Heart left ventricle (tissue), 16 donors: ENCODE measurements around the gene TCP11L2. TPM values are rescaled to one million over a fixed set of nuclear protein-coding genes. Genes with fewer than 3 reads are reported as not detected.
A peak's percentile ranks its signal among the peaks of the same experiment; 100 is the strongest.

Source experiments
- ATAC-seq, 4 donors: fragments of 200-7000 bp; cut with Tn5 transposase; one replicate each; pipeline ENCODE4 v1.9.1; 2020 to 2022; ENCODE audit warnings: moderate library complexity in 4 of 4, mild to moderate bottlenecking in 3 of 4, moderate number of reproducible peaks in 1 of 4
- DNase-seq, 5 donors: peaks; one replicate each; pipeline ENCODE4 v3.0.0-alpha.2; 2020
- H3K27ac ChIP-seq, 12 donors: fragments of 200-600 bp; sonication (generic) in 4 of 12; one replicate each; pipeline versions ENCODE4 v1.5.0 to v1.8.0; 2016 to 2022; ENCODE audit warnings: mild to moderate bottlenecking in 2 of 12
- H3K27me3 ChIP-seq, 9 donors: fragments of 200-600 bp; sonication (generic) in 2 of 9; one replicate each; pipeline versions ENCODE4 v1.5.1 to v1.8.0; 2016 to 2022; ENCODE audit warnings: mild to moderate bottlenecking in 3 of 9
- H3K36me3 ChIP-seq, 9 donors: fragments of 200-600 bp; sonication (generic) in 2 of 9; one replicate each; pipeline versions ENCODE4 v1.5.0 to v1.8.0; 2018 to 2022; ENCODE audit warnings: mild to moderate bottlenecking in 2 of 9
- H3K4me1 ChIP-seq, 12 donors: fragments of 200-600 bp; sonication (generic) in 4 of 12; one replicate each; pipeline versions ENCODE4 v1.5.0 to v1.8.0; 2016 to 2022; ENCODE audit warnings: mild to moderate bottlenecking in 3 of 12
- H3K4me3 ChIP-seq, 12 donors: fragments of 200-600 bp; sonication (generic) in 4 of 12; one replicate each; pipeline versions ENCODE4 v1.5.0 to v1.8.0; 2017 to 2022; ENCODE audit warnings: mild to moderate bottlenecking in 9 of 12, moderate library complexity in 4 of 12
- H3K9me3 ChIP-seq, 12 donors: fragments of 200-600 bp; sonication (generic) in 4 of 12; one replicate each; pipeline versions ENCODE4 v1.5.0 to v1.8.0; 2016 to 2022; ENCODE audit warnings: mild to moderate bottlenecking in 1 of 12
- POLR2A ChIP-seq, 2 donors: fragments of 450-650 bp; IDR thresholded peaks; one replicate each; pipeline ENCODE4 v1.6.1; 2017; ENCODE audit warnings: antibody characterized with exemption in 2 of 2, mild to moderate bottlenecking in 2 of 2, moderate library complexity in 2 of 2
- WGBS, 4 donors: extraction: QIAGEN DNeasy Blood & Tissue Kit in 2 of 4; methylation state at CpG; one replicate each; pipeline versions ENCODE4 v1.1.5 to v1.1.7; 2013 to 2018; 5-methylcytosine and 5-hydroxymethylcytosine counted together
- intact Hi-C, 10 donors: fragments of 100-400 bp; cut with DNase I; formaldehyde crosslinking; loops; one replicate each; pipeline versions ENCODE4 v1.11.1 to v1.14.2; 2022
- polyA plus RNA-seq, 2 donors: library from polyadenylated mRNA; stranded (reverse); fragments of 200-250 nt; gene quantifications; one replicate each; pipeline ENCODE4 v1.2.3, GENCODE V29; 2013
- total RNA-seq, 9 donors: library from RNA; depleted of rRNA in 2 of 9; stranded (reverse); fragments of >200 nt in 2 of 9; fragmentation: NEBNext Ultra II Directional in 3 of 9; extraction: Animal tissue kit (Norgen Biotek cat#: 25700) in 3 of 9; gene quantifications; one replicate each; pipeline versions ENCODE4 v1.1.0 to v1.2.4, GENCODE V29; 2016 to 2023
- TF ChIP-seq, protein P1 (sequence below), 12 donors: fragments of 200-600 bp; sonication (generic) in 4 of 12; IDR thresholded peaks; one replicate each; pipeline versions ENCODE4 v1.5.0 to v1.8.0; 2018 to 2022; ENCODE audit warnings: antibody characterized with exemption in 12 of 12, mild to moderate bottlenecking in 5 of 12
- donor health status: ischemic (EF 13 %, LVEDD 7.1; RV severe dilation, severe dysfunction).
- donor health status: healthy with polysubstance abuse.
- donor health status: DM: no; HTN: yes; CAD: no.
- donor health status: DM: no; HTN: no; CAD: no.
- donor health status: ischemic (EF 25% LVEDD 6.9; RV normal size, moderate dysfunction).
- donor health status: ischemic (EF 25% LVEDD 5.7; RV mildly dilated, moderate dysfunction).
- donor health status: healthy.
- donor health status: DM: yes; HTN: yes; CAD: no.
- donor health status: ischemic (EF 35%, LVEDD 5.7; RV mildly dilated, moderate dysfunction).
- donor health status: nonischemic (EF 11% LVEDD 7.7; RV severe dilation, severe dysfunction).
- donor health status: DM: yes; HTN: yes; CAD: no.
- donor health status: PGD.
- donor health status: ischemic (EF 29% LVEDD 5.4; RV normal size, mild dysfunction).
- donor health status: nonischemic (EF 23%, LVEDD 6.1; RV moderate dilation, normal function).

TCP11L2 gene
- total and polyA plus RNA-seq, 11 donors, result 15.5 to 147 (median 97.3) TPM

DNA sequence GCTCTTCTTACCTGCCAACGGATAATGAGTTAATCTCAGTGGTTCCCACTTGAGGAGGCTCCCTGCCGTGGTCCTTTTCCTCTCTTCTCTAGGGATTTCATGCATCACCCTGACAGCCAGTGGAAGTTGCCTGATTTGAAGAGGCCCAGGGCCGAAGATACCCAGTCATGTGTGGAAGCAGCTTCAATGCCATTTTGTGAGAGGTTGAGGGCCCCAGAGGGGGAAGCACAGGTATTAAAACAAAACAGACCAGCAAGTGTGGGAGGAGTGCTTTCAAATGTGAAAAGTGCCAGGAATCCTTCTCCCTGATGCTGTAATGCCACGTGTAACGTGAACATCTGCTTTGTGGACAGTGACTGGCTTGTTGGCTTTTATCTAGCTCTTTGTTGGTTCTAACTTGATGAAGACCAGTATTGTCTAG, 1.5 kb downstream of the TCP11L2 start:
- no peak for TF ChIP-seq POLR2A (IDR thresholded peaks at IDR 0.05)
- TF ChIP-seq, protein P1, sequence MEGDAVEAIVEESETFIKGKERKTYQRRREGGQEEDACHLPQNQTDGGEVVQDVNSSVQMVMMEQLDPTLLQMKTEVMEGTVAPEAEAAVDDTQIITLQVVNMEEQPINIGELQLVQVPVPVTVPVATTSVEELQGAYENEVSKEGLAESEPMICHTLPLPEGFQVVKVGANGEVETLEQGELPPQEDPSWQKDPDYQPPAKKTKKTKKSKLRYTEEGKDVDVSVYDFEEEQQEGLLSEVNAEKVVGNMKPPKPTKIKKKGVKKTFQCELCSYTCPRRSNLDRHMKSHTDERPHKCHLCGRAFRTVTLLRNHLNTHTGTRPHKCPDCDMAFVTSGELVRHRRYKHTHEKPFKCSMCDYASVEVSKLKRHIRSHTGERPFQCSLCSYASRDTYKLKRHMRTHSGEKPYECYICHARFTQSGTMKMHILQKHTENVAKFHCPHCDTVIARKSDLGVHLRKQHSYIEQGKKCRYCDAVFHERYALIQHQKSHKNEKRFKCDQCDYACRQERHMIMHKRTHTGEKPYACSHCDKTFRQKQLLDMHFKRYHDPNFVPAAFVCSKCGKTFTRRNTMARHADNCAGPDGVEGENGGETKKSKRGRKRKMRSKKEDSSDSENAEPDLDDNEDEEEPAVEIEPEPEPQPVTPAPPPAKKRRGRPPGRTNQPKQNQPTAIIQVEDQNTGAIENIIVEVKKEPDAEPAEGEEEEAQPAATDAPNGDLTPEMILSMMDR (IDR thresholded peaks at IDR 0.05), result no peak
- no peaks in the 10 kb centered on the region for H3K27me3 ChIP-seq
- H3K9me3 ChIP-seq, result no peaks in the 10 kb centered on the region
- H3K36me3 ChIP-seq, result peaks cover 0 to 21% (median 0%) of the 10 kb centered on the region in 9 donors
- ATAC-seq (no peak), DNase-seq (no peak)
- H3K27ac ChIP-seq, result peak overlapping the region; percentile 92 to 100 (median 98)
- intact Hi-C loops, result loop anchor here in 8 of 10 donors (5.0 to 10.0 kb wide), 5 partner anchors 38 to 159 kb away; partner anchors contain the start of genes CKAP4 (in 6 of the 8) and POLR3B (in 1 of the 8)
- H3K4me3 ChIP-seq, result peak overlapping the region; percentile 80 to 97 (median 94)
- 16 to 19% (median 16%) methylated on average over 5 of the region's 5 CpGs for WGBS, 4 donors
- H3K4me1 ChIP-seq, result peaks cover 8 to 87% (median 76%) of the 10 kb centered on the region in 12 donors

DNA sequence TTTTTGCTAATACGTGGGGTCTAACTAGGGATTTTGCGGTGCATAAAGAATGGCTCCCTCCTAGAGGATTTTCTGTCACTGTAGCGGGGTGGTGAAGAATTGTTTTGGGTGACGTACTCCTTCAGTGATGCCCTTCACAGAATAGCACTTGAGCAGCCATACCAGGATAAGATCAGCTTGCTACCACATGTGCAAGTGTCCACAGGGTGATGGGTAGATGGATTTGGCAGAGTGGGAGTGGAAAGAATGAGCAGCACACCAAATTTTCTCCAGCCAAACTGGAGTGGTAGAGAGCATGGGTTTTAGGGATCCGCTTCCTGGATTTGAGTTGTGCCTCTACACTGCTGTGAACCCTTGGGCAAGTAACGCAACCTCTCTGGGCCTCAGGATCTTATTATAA, 2.3 kb downstream of the TCP11L2 start:
- Histone ChIP-seq H3K4me3 (peak overlapping the region in 9 of 12 donors; percentile 22 to 97 (median 93)), H3K4me1 (peaks cover 8 to 87% (median 77%) of the 10 kb centered on the region in 12 donors), H3K9me3 (no peaks in the 10 kb centered on the region), H3K27me3 (no peaks in the 10 kb centered on the region), H3K36me3 (peaks cover 0 to 21% (median 0%) of the 10 kb centered on the region in 9 donors), H3K27ac (peak overlapping the region in 11 of 12 donors; percentile 92 to 100 (median 97))
- ATAC-seq, result peak in 3 of 4 donors; percentile 23 to 46 (median 26)
- peak in 3 of 5 donors; percentile 30 to 51 (median 31) for DNase-seq
- intact Hi-C loops, result loop anchor here in 9 of 10 donors (5.0 to 10.0 kb wide), 5 partner anchors 38 to 160 kb away; partner anchors contain the start of genes CKAP4 (in 6 of the 9) and POLR3B (in 1 of the 9)
- TF ChIP-seq POLR2A (IDR thresholded peaks at IDR 0.05), result peak in 1 of 2 donors; percentile 20
- TF ChIP-seq, protein P1 (IDR thresholded peaks at IDR 0.05), result no peak
- WGBS, 4 donors, result 58 to 69% (median 66%) methylated on average over 6 of the region's 6 CpGs

DNA sequence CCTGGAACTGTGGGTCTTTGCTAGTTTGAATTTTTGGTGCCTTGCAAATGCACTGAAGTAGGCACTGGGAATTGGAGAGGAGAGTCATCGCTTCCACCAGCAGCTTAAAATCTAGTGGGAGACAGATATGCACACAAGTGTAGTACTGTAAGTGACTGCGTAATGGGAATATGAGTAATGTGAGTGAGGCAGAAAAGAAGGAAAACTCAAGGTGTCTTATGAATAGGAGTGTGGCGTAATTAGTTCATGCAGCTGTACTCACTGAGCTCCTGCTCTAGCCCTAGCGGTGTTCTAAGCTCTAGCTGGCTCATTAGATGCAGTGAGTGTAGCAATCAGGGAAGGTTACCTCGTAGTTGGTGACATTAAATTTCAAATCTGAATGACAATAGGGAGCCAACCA, 2.8 kb downstream of the TCP11L2 start:
- Histone ChIP-seq H3K9me3 (no peaks in the 10 kb centered on the region), H3K27ac (peak overlapping the region in 11 of 12 donors; percentile 58 to 100 (median 97)), H3K4me1 (peaks cover 8 to 87% (median 79%) of the 10 kb centered on the region in 12 donors), H3K36me3 (peaks cover 0 to 21% (median 0%) of the 10 kb centered on the region in 9 donors), H3K27me3 (no peaks in the 10 kb centered on the region), H3K4me3 (peak overlapping the region in 9 of 12 donors; percentile 1 to 97 (median 84))
- no peak for TF ChIP-seq POLR2A (IDR thresholded peaks at IDR 0.05)
- TF ChIP-seq, protein P1 (IDR thresholded peaks at IDR 0.05), result no peak
- 65 to 72% (median 70%) methylated on average over 5 of the region's 5 CpGs for WGBS, 4 donors
- intact Hi-C loops, result loop anchor here in 7 of 10 donors (5.0 to 10.0 kb wide), 3 partner anchors 37 to 161 kb away; partner anchors contain the start of gene CKAP4 (in 1 of the 7)
- ATAC-seq (no peak), DNase-seq (no peak)

DNA sequence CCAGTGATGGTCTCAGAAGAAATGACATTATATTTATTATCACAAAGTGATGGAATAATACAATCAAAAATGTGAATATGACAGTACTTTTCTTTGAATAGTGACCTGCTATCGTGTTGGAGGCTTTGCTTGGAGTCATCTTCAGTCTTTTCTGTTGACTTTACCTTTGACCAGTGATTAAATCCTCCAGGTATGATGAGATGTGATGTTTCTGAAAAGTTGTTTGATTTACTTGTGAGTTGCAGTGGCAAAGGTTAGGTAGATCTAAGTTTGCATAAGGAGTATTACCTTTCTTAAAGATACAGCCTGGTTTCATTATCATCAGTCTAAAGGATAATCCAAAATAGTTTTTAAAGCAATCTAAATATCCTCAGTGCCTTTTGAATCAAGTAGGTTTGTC, 4.6 kb downstream of the TCP11L2 start:
- Histone ChIP-seq H3K9me3 (no peaks in the 10 kb centered on the region), H3K4me3 (no peak overlapping the region), H3K36me3 (peaks cover 0 to 34% (median 4%) of the 10 kb centered on the region in 9 donors), H3K4me1 (peaks cover 4 to 87% (median 79%) of the 10 kb centered on the region in 12 donors), H3K27me3 (no peaks in the 10 kb centered on the region), H3K27ac (peak overlapping the region in 7 of 12 donors; percentile 15 to 100 (median 36))
- WGBS, 4 donors, result 84 to 89% (median 85%) methylated on average over 1 of the region's 1 CpG
- ATAC-seq (no peak), DNase-seq (no peak)
- intact Hi-C loops, result loop anchor here in 7 of 10 donors (5.0 to 10.0 kb wide), 3 partner anchors 35 to 162 kb away; partner anchors contain the start of gene CKAP4 (in 1 of the 7)
- TF ChIP-seq, protein P1 (IDR thresholded peaks at IDR 0.05), result no peak
- no peak for TF ChIP-seq POLR2A (IDR thresholded peaks at IDR 0.05)
